Stimulated activated effector memory CD8-positive, alpha-beta T cell treated with anti-CD3 and anti-CD28 coated beads, Interleukin-12 subunit alpha, Interleukin-12 subunit beta, amount 100 ng/mL, for 72 hours (primary cell): ENCODE measurements around the gene CHST3.
"Not testable (repeated sequence)": the region's sequence is repeated elsewhere in the genome, so short reads cannot be mapped to it uniquely, and the experiment has no call there.

Experiments
- ATAC-seq: fragments of 150-1000 bp; cut with Tn5 transposase; 2 replicates; pipeline ENCODE4 v1.10.0; 2021
- DNase-seq, 2 donors: peaks; one replicate each; pipeline ENCODE4 v3.0.0; 2021 to 2022; ENCODE audit warnings: low spot score in 2 of 2
- H3K27ac Mint-ChIP-seq: one replicate; pipeline ENCODE4 v1.8.0; 2022; ENCODE audit warnings: mild to moderate bottlenecking, mixed read lengths
- H3K36me3 Mint-ChIP-seq: one replicate; pipeline ENCODE4 v1.8.0; 2022; ENCODE audit warnings: mild to moderate bottlenecking, mixed read lengths
- H3K4me1 Mint-ChIP-seq: one replicate; pipeline ENCODE4 v1.8.0; 2022; ENCODE audit warnings: mixed read lengths
- H3K4me3 Mint-ChIP-seq: one replicate; pipeline ENCODE4 v1.8.0; 2022; ENCODE audit warnings: mild to moderate bottlenecking, mixed read lengths
- H3K9me3 Mint-ChIP-seq: one replicate; pipeline ENCODE4 v1.8.0; 2022; ENCODE audit warnings: mixed read lengths

CHST3 gene

DNA sequence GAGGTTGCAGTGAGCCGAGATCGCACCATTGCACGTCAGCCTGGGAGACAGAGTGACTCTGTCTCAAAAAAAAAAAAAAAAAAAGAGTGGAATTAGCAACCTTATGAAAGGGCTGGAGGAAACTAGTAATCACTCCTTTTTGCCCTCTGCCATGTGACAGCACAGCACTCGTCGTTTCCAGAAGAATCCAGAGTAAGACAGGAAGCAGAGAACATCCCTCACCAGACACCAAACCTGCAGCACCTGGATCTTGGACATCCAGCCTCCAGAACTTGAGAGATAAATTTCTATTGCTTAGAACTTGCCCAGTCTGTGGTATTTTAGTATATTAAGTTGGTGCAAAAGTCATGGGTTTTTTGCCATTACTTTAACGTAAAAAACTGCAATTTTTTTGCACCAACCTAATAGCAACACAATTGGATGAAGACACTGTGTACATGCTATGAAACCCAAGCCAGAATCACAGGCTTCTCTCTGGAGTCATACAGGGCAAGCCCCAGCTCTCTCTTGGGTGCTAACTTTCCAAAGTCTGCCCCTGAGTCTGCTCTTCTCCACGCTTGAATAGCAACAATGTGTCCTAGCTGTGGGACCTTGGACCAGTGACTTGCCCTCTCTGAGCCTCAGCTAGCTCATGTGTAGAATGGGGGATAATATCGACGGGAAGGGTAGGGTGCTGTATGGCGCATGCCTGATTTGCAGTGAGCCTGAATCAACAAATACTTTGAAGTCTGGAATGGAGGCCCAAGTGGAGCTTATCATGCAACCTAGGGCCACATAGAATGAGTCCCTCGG, 55.1 kb downstream of the CHST3 start:
- Mint-ChIP-seq H3K4me3 (no peak overlapping the region), H3K27ac (no peak overlapping the region), H3K4me1 (peaks cover 7% of the 10 kb centered on the region), H3K9me3 (no peaks in the 10 kb centered on the region), H3K36me3 (no peaks in the 10 kb centered on the region)
- DNase-seq (no peak), ATAC-seq (no peak)

DNA sequence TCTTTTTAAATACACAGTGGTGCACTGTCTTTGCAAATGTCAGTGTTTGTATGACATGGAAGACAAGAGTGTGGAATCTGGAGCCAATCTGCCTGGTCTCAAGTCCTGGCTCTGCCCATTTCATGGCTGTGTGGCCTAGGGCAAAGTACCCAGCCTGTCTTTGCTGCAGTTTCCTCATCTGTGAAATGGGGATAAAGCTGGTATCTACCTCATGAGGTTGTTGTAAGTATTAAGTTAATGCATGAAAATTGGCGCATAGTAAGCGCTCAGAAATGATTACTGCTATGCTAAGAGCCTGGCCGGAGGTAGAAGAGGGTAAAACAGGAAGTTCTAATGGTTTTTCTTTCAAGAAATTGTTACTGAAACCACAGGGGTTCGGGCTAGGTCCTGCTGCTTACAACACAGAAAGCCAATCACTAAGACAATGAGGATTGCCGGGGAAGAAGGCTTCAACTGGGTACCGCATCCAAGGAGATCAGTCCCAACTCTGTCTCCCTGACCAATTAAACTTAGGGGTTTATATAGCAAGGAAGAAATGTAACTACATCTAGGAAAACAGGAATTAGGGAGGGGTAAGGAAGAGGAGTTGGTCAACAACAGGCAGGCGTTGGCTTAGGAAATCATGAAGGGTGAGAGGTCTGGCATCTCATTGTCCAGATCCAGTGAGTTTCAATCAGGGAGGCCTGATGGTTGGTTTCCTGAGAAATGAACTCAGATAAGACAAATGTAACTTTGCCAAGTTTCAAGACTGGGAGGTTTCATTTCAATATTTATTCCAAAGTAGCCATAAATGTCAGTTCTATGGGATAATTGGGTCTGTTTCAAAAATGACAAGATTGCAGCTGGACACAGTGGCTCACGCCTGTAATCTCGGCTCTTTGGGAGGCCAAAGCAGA, 57.0 kb downstream of the CHST3 start:
- H3K9me3 Mint-ChIP-seq = no peaks in the 10 kb centered on the region
- no peaks in the 10 kb centered on the region for H3K36me3 Mint-ChIP-seq
- no peak for ATAC-seq
- H3K4me3 Mint-ChIP-seq = no peak overlapping the region
- H3K4me1 Mint-ChIP-seq = peaks cover 7% of the 10 kb centered on the region
- DNase-seq = no peak
- no peak overlapping the region for H3K27ac Mint-ChIP-seq

DNA sequence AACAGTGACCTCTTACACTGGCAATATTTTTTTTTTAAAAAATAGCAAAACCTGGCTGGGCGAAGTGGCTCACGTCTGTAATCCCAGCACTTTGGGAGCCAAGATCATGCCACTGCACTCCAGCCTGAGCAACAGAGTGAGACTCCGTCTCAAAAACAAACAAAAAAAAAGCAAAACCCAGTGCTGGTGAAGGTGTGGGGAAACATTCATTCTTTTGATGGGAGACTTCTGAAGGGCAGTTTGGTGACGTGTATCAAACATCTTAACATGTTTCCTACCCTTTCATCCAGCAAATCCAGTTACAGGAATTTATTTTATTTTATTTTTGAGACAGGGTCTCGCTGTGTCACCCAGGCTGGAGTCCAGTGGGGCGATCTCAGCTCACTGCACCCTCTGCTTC, 58.0 kb downstream of the CHST3 start:
- Mint-ChIP-seq H3K9me3 (no peaks in the 10 kb centered on the region), H3K4me3 (no peak overlapping the region), H3K27ac (no peak overlapping the region), H3K4me1 (peaks cover 7% of the 10 kb centered on the region), H3K36me3 (no peaks in the 10 kb centered on the region)
- no peak for DNase-seq
- no peak for ATAC-seq

DNA sequence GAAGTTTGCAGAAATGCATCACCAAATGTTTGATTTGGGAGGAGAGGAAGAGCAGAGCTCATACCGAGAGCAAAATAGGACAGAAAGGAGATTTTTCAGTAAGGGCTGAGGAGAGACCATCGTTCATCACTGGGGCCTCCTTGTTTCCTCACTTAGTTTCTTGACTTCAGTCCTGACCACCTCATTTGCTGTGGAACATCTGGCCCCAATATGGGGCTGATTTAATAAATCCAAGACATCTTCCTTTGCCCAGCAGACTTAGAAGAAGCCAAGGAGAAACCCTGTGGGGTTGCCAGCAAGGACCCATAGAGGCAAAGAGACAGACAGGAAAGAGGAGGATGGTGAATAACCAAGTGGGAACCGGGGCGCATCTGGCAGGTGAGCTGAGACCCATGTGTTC, 60.4 kb downstream of the CHST3 start:
- Mint-ChIP-seq H3K9me3 (no peaks in the 10 kb centered on the region), H3K4me3 (no peak overlapping the region), H3K36me3 (no peaks in the 10 kb centered on the region), H3K4me1 (peaks cover 7% of the 10 kb centered on the region), H3K27ac (no peak overlapping the region)
- DNase-seq = no peak
- no peak for ATAC-seq

DNA sequence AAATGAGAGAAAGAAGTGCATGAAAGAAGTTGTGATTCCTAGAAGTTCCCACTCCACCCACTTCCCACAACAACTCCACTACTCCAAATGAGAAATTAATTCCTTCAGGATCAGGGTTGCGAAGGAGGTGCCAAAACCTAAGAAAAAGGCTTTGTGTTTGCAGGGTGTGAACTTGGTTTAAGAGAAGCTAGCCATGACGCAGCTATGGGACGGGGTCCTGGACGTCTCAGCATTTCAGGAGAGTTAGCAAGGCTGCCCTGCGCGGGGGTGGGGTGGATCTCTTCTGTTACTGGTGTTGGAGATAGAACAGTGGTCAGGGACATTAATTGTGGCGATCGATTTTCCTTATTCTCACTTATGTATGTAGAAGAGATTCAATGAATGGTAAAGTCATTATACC, 61.2 kb downstream of the CHST3 start:
- Mint-ChIP-seq H3K36me3 (no peaks in the 10 kb centered on the region), H3K27ac (no peak overlapping the region), H3K9me3 (no peaks in the 10 kb centered on the region), H3K4me3 (no peak overlapping the region), H3K4me1 (peaks cover 7% of the 10 kb centered on the region)
- ATAC-seq (no peak), DNase-seq (no peak)

DNA sequence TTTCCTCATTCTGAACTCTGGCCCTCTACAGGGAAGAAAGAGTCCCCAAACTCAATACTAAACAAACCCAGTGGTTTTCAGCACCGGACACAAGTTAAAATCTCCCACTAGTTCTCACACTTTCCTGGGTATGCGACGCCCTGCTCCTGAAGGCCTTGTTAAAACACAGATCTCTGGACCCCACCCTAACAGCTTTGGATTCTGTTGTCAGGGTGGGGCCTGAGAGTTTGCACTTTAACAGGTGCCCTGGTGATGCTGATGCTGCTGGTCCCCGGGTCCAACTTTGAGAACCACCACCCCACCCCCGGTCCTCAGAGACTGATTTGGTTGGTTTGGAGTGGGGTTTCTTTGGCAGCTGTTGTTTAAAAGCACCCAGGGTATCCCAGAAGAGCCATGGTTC, 61.6 kb downstream of the CHST3 start:
- Mint-ChIP-seq H3K27ac (no peak overlapping the region), H3K4me1 (peaks cover 6% of the 10 kb centered on the region), H3K9me3 (no peaks in the 10 kb centered on the region), H3K36me3 (no peaks in the 10 kb centered on the region), H3K4me3 (no peak overlapping the region)
- ATAC-seq (no peak), DNase-seq (no peak)

DNA sequence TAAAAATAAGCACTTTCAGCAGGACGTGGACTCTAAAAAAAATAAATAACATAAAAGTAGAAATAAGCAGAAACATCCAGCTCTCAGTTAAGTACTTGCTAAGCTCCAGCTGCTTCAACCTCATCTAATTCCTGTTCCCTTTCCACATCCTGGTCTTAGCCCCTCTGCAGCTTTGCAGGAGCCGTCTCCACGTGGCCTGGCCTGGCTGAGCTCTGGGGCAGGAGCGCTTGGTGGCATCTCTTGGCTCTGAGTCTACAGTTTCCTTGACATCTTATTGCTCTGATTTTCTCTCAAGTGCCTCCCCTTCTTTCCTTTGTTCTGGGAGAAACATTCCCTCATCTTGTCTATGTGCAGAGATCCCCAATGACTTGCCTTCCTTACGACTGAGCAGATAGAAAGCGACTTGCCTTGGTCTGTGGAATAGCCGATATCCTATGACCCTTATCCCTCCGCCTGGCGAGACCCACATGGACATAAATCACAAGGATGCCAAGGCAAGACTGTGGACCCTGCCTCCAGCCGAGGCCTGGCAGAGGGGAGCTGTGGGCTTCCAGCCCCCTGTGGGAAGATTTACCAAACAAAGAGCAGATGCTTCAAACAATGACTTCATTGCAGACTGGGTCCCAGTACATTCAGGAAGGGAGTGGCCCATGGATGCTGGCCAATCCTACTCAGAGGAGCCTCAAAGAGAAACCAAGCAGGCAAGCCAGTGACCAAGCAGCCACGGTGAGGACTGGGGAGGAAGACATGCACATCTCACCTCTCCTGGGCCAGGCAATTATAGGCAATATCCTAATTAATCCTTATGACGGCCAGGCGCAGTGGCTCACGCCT, 62.3 kb downstream of the CHST3 start:
- Mint-ChIP-seq H3K27ac (no peak overlapping the region), H3K4me1 (no peaks in the 10 kb centered on the region), H3K36me3 (no peaks in the 10 kb centered on the region), H3K9me3 (no peaks in the 10 kb centered on the region), H3K4me3 (no peak overlapping the region)
- no peak for DNase-seq
- no peak for ATAC-seq

DNA sequence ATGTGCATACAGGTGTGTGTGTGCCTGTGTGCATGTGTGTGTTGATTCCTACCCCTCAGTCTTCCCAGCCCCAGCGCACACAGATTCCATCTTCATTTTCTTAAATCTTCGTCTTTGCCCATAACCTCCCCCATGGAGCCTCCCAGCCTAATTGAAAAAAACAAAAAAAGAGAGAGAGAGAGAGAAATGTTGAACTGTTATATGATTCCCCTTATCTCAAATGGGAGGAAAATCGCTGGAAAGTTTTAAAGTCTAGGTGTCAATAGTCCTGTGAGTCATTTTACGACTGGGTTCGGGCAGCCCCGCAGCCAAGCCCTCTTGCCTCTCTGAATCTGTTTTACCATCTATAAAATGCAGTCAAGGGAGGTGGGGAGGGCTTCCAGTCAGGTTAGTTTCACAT, 63.3 kb downstream of the CHST3 start:
- ATAC-seq (no peak), DNase-seq (no peak)
- no peaks in the 10 kb centered on the region for H3K9me3 Mint-ChIP-seq
- no peak overlapping the region for H3K27ac Mint-ChIP-seq
- no peaks in the 10 kb centered on the region for H3K4me1 Mint-ChIP-seq
- no peak overlapping the region for H3K4me3 Mint-ChIP-seq
- H3K36me3 Mint-ChIP-seq = no peaks in the 10 kb centered on the region

DNA sequence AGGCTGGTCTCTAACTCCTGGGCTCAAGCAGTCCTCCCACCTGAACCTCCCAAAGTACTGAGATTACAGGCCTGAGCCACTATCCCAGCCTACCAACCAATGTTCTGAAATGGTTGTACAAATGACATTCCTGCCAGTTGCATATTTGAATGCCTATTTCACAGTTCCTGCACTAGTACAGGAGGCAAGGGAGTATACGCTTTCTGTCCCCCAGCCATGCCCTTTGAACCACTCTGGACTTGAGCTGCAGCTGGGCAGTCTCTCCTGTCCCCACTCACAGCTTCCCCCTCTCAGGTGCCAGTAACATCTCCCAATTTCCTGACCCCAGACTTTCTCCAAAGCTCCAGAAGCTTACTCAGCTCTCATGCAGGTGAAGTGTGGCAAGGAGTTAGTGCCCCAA, 65.2 kb downstream of the CHST3 start:
- Mint-ChIP-seq H3K4me3 (no peak overlapping the region), H3K27ac (no peak overlapping the region), H3K9me3 (no peaks in the 10 kb centered on the region), H3K4me1 (peaks cover 4% of the 10 kb centered on the region), H3K36me3 (no peaks in the 10 kb centered on the region)
- DNase-seq (no peak), ATAC-seq (no peak)

DNA sequence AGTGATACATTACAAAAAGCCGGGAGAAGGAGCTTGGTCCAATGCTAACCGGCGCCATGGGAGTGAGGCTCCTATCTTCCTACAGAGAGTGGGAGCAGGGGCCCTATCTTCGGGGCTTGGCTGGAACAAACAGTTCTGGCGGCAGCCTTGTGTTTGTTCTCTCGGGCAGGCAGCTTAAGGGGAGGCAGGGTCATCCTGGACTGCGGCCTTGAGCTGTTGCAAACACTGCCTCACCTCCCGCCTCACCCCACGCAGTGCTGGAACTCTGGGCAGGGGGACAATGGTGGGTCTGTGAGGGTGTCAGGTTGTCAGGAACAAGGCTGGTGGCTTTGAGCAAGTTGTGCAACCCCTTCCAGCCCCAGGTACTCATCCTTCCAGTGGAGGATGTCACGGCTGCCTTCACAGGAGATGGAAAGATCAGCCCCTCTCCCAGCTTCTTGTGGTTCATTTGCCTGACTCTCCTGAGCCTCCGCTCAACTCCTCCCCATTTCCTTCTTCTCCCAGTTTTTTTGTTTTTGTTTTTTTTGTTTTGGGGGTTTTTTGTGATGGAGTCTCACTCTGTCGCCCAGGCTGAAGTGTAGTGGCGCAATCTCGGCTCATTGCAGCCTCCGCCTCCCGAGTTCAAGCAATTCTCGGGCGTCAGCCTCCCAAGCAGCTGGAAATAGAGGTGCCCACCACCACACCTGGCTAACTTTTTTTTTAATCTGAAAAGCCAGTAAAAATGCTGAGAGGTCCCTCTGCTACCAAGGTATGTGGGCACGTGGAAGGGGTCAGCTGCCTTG, 66.8 kb downstream of the CHST3 start:
- no peak for ATAC-seq

DNA sequence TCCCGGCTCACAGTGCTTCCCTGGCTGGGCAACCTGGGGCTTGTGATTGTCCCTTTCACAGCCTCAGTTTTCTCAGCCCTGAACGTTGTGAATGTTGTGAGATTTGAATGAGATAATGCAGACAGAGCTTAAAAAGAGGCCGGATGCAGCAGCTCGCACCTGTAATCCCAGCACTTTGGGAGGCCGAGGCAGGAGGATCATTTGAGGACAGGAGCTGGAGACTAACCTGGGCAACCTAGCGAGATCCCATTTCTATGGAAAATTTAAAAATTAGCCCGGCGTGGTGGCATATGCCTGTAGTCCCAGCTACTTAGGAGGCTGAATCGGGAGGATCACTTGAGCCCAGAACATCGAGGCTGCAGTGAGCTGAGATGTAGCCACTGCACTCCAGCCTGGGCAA, 67.5 kb downstream of the CHST3 start:
- no peak for DNase-seq
- Mint-ChIP-seq H3K4me3 (no peak overlapping the region), H3K9me3 (no peaks in the 10 kb centered on the region), H3K4me1 (peaks cover 5% of the 10 kb centered on the region), H3K27ac (peak overlapping the region; percentile 37), H3K36me3 (no peaks in the 10 kb centered on the region)
- ATAC-seq = no peak

More for the DNA sequence above, 66.8 kb downstream of the CHST3 start:
- DNase-seq = no peak
- Mint-ChIP-seq H3K36me3 (no peaks in the 10 kb centered on the region), H3K4me1 (peaks cover 5% of the 10 kb centered on the region), H3K27ac (peak overlapping the region; percentile 37), H3K9me3 (no peaks in the 10 kb centered on the region), H3K4me3 (no peak overlapping the region)

DNA sequence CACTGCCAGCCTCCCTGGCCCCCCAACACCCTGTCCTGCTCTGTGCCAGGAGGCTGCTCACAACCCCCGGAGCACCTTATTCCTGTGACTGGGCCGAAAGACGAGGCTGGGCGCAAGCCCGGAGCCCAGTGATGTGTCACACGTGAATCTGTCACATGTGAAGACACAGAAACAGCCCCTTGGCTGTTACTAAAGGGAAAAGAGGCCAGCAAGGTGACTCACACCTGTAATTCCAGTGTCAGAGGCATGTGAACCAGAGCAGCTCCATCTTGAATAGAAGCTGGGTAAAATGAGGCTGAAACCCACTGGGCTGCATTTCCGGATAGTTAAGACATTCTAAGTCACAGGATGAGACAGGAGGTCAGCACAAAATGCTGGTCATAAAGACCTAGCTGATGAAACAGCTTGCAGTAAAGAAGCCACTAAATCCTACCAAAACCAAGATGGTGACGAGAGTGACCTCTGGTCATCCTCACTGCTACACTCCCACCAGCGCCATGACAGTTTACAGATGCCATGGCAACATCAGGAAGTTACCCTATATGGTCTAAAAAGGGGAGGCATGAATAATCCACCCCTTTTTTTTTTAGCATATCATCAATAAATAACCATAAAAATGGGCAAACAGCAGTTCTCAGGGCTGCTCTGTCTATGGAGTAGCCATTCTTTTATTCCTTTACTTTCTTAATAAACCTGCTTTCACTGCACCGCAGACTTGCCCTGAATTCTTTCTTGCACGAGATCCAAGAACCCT, 68.4 kb downstream of the CHST3 start:
- not testable (repeated sequence) for DNase-seq, H3K27ac Mint-ChIP-seq, H3K4me3 Mint-ChIP-seq, H3K9me3 Mint-ChIP-seq, H3K4me1 Mint-ChIP-seq, H3K36me3 Mint-ChIP-seq, ATAC-seq

DNA sequence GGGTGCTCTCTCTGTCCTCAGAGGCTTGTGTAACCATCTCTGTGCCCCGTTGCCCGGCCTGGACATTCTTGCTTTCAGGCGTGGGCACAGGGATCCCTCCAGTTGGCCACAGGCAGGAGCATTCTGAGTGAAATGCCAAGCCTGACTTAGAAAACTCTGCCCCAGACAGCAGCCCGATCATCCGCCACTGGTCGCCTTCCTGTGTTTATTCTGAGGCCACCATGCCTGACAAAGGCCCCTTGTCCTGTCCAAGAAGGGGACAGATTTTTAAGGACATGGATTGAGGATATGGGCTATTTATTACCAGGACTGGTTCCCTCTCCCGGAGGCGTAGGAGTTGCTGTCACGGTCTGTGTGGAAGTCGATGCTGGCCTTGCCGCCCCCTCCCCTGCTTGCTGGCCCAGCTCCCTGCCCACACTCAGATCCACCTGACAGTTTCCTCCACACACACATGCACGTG, 69.9 kb downstream of the CHST3 start:
- no peak overlapping the region for H3K4me3 Mint-ChIP-seq
- DNase-seq = no peak
- no peak for ATAC-seq
- peaks cover 5% of the 10 kb centered on the region for H3K4me1 Mint-ChIP-seq
- H3K27ac Mint-ChIP-seq = no peak overlapping the region
- no peaks in the 10 kb centered on the region for H3K9me3 Mint-ChIP-seq
- no peaks in the 10 kb centered on the region for H3K36me3 Mint-ChIP-seq

DNA sequence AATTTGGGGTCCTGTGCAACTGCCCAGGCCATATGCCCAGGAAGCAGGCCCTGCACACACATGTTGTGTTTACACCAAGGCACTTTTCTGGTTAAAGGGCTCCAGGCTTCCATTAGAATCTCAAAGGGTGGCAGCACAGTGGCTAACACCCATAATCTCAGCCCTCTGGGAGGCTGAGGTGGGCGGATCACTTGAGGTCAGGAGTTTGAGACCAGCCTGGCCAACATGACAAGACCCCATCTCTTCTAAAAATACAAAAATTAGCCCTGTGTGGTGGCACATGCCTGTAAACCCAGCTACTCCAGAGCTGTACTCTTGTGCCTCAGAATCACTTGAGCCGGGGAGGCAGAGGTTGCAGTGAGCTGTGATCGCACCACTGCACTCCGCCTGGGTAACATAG, 70.6 kb downstream of the CHST3 start:
- H3K9me3 Mint-ChIP-seq = no peaks in the 10 kb centered on the region
- no peak overlapping the region for H3K27ac Mint-ChIP-seq
- no peak overlapping the region for H3K4me3 Mint-ChIP-seq
- H3K4me1 Mint-ChIP-seq = peaks cover 5% of the 10 kb centered on the region
- ATAC-seq = no peak
- no peaks in the 10 kb centered on the region for H3K36me3 Mint-ChIP-seq
- DNase-seq = no peak
